Colonic mucosa (tissue), 4 donors: ENCODE data around the gene ADGRD1. TPM values are rescaled to one million over a fixed set of nuclear protein-coding genes. Genes with fewer than 3 reads are reported as not detected.

Source experiments
- DNase-seq: peaks from one replicate; pipeline ENCODE4 v3.0.0-alpha.2; 2020
- H3K27ac ChIP-seq: fragments of 200-600 bp; one replicate; pipeline ENCODE4 v1.8.0; 2021
- H3K27me3 ChIP-seq: fragments of 200-600 bp; one replicate; pipeline ENCODE4 v1.8.0; 2021
- H3K36me3 ChIP-seq: fragments of 200-600 bp; one replicate; pipeline ENCODE4 v1.8.0; 2021
- H3K4me1 ChIP-seq: fragments of 200-600 bp; one replicate; pipeline ENCODE4 v1.8.0; 2021; ENCODE audit warnings: mild to moderate bottlenecking
- H3K4me3 ChIP-seq: fragments of 200-600 bp; one replicate; pipeline ENCODE4 v1.8.0; 2021
- H3K9ac ChIP-seq, 2 donors: one replicate each; pipeline ENCODE4 v1.7.0; 2013; ENCODE audit warnings: control low read depth in 2 of 2, low read depth in 2 of 2, low read length in 2 of 2
- H3K9me3 ChIP-seq: fragments of 200-600 bp; one replicate; pipeline ENCODE4 v1.8.0; 2021
- intact Hi-C: fragments of 100-400 bp; cut with DNase I; formaldehyde crosslinking; loops from one replicate; pipeline ENCODE4 v1.14.1; 2022
- total RNA-seq, 2 donors: library from RNA; stranded (reverse); fragmentation: NEBNext Ultra II Directional in 1 of 2; extraction: Animal tissue kit (Norgen Biotek cat#: 25700) in 1 of 2; gene quantifications; one replicate each; pipeline ENCODE4 v1.2.1, GENCODE V29; 2021
- TF ChIP-seq, protein P1 (sequence below): fragments of 200-600 bp; IDR thresholded peaks from one replicate; pipeline ENCODE4 v1.8.0; 2022; ENCODE audit warnings: antibody characterized with exemption, mild to moderate bottlenecking
- donor health status: healthy.
- donor health status: DM: no; HTN: no; CAD: no.
- donor health status: DM: no; HTN: no; CAD: no.

The ADGRD1 gene
- total RNA-seq, 2 donors from 2014 or later: 3.5 to 3.6 TPM

DNA sequence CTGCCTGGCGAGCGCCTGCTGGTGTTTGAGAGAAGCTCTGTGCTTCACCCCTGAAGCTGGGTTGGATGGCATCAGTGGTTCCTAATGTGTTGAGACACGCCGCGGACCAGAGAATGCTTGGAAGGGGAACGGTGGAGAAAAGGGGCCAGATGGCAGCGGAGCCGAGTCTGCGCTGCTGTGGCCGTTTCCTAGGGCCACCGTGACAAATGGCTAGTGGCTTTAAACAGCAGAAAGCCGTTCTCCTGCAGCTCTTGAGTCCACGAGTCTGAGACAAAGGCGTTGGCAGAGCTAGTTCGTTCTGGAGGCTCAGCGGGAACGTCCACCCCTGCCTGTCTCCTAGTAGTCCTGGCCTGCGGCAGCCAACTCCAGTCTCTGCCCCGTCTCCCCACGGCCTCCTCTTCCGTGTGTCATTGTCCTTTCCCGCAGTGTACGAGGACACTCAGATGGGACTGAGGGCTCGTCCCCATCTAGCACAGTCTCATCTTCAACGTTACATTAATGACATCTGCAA, 103.6 kb downstream of the ADGRD1 start:
- no peak for DNase-seq
- no peaks in the 10 kb centered on the region for H3K9me3 ChIP-seq
- no peak overlapping the region for H3K9ac ChIP-seq
- no peak overlapping the region for H3K27ac ChIP-seq
- no peaks in the 10 kb centered on the region for H3K4me1 ChIP-seq
- intact Hi-C loops: no loop called here
- TF ChIP-seq, protein P1, sequence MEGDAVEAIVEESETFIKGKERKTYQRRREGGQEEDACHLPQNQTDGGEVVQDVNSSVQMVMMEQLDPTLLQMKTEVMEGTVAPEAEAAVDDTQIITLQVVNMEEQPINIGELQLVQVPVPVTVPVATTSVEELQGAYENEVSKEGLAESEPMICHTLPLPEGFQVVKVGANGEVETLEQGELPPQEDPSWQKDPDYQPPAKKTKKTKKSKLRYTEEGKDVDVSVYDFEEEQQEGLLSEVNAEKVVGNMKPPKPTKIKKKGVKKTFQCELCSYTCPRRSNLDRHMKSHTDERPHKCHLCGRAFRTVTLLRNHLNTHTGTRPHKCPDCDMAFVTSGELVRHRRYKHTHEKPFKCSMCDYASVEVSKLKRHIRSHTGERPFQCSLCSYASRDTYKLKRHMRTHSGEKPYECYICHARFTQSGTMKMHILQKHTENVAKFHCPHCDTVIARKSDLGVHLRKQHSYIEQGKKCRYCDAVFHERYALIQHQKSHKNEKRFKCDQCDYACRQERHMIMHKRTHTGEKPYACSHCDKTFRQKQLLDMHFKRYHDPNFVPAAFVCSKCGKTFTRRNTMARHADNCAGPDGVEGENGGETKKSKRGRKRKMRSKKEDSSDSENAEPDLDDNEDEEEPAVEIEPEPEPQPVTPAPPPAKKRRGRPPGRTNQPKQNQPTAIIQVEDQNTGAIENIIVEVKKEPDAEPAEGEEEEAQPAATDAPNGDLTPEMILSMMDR: no peak
- no peaks in the 10 kb centered on the region for H3K27me3 ChIP-seq
- H3K36me3 ChIP-seq: no peaks in the 10 kb centered on the region
- no peak overlapping the region for H3K4me3 ChIP-seq

DNA sequence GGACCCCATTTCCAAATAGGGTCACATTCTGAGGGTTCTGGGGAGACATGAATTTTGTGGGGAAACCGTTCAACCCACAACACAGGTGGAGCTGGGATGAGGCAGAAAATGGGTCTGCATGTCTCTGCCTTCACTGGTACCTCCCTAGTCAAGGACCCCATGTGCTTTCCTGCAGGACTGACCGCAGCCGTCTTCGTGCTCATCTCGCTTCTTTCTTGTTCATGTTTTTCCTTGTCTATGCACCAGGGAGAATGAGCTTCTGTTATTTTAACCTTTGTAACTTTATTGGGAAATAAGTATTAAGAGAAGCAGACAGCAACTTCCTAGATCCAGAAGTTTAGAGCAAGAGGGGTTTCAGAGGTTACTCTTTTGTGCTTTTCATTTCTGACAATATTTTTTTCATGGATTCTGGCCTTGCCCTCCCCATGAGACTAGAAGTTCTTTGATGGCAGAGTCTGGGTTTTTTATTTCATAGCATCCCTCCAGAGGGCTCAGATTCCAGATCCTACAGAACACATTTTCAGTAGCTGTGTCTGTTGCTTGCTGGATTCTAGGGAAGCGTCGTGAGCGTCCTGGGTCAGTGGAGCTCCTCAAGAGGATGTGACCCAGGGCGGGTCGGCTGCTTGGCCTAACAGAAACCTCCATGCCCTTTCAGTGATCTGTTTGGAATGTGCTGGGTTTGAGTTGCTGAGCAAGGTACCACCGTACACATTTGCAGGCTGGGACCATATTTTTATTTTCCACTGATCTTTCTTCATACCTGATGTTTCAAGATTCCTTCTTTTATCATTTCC, 104.2 kb downstream of the ADGRD1 start:
- Histone ChIP-seq H3K27me3 (no peaks in the 10 kb centered on the region), H3K4me3 (no peak overlapping the region), H3K36me3 (no peaks in the 10 kb centered on the region), H3K9me3 (no peaks in the 10 kb centered on the region), H3K27ac (no peak overlapping the region), H3K9ac (no peak overlapping the region), H3K4me1 (no peaks in the 10 kb centered on the region)
- TF ChIP-seq, protein P1: no peak
- intact Hi-C loops: no loop called here
- DNase-seq: no peak

DNA sequence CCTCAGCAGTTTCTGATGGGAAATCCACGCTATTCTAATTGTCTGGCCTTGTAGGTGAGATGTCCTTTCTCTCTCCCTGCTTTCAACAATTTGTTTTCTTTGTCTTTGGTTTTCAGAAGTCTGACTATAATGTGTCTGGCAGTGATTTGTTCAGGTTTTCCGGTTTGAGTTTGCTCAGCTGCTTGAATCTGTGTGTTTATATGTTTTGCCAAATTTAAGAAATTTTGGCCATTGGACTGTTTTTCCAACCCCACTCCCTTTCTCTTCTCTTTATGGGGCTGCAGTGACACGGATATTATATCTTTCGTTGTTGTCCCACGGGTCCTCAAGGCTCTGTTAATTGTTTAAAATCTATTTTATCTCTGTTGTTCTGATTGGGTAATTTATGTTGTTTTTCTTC, 105.0 kb downstream of the ADGRD1 start:
- H3K9me3 ChIP-seq: no peaks in the 10 kb centered on the region
- H3K27ac ChIP-seq: no peak overlapping the region
- intact Hi-C loops: no loop called here
- no peaks in the 10 kb centered on the region for H3K4me1 ChIP-seq
- no peaks in the 10 kb centered on the region for H3K36me3 ChIP-seq
- no peak for DNase-seq
- TF ChIP-seq, protein P1: no peak
- H3K4me3 ChIP-seq: no peak overlapping the region
- H3K27me3 ChIP-seq: no peaks in the 10 kb centered on the region
- no peak overlapping the region for H3K9ac ChIP-seq

DNA sequence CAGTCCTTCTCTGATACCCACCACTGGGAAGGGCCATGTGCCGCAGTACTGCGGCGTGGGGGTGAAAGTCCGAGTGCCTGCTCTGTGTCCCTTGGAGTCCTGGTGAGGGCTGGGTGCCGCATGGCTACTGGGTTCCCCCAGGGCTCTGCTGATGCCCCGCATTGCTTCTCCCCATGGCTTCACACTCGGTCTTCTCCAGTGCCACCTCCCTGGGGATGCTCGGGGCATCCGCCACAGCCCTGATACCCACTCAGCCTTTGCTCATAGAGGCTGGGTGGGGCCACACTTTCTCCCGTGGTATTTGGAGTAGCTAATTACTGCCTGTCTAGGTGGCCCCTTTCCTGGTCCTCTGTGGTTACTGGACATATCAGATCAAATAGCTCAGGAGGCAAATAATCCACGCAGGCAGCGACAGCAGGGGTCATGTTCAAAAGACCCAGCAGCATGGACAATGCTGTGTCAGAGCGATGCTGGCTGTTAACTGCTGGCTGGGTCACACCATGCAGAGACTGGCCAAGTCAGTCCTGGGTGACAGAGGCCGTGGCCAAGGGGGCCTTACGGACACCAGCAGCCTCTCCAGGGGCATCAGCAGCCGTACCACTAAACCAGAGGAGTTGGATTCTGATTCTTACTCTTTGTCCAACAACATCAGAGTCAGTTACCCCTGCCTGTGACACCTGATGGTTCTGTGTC, 106.5 kb downstream of the ADGRD1 start:
- Histone ChIP-seq H3K9me3 (no peaks in the 10 kb centered on the region), H3K4me1 (no peaks in the 10 kb centered on the region), H3K9ac (no peak overlapping the region), H3K36me3 (no peaks in the 10 kb centered on the region), H3K27ac (no peak overlapping the region), H3K4me3 (no peak overlapping the region), H3K27me3 (no peaks in the 10 kb centered on the region)
- TF ChIP-seq, protein P1: no peak
- intact Hi-C loops: no loop called here
- DNase-seq: no peak

DNA sequence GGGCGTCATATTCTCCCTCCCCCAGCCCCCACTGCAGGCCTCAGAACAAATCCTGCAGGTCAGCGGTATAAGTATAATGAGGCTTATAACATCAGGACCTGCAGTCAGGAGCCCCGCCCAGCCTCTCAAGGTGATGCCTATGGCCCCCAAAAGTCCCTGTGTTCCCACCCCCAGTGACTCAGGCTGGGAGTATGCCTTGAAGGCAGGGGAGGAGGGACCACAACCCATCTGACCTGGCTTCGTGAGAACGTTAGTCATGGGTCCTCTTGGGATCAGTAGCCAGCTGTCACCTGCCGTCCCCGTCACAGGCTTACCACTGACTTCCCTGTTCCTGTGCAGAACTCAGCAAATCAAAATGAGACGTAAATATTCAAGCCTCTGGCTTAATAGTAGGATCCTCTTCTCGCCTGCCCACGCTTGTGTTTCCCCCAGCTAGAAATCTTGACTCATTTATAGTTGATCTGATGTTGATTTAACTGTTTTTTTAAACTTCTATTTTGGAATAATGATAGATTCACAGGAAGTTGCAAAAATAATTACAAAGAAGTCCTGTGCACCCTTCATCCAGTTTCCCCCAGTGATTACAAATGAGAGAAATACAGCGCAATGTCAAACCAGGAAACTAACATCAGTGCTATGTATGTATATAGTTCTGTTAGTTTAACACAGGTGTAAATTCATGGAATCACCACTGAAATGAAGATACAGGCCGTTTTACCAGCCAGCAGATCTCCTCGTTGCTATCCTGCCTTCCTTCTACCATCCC, 107.5 kb downstream of the ADGRD1 start:
- intact Hi-C loops: no loop called here
- Histone ChIP-seq H3K9me3 (no peaks in the 10 kb centered on the region), H3K9ac (no peak overlapping the region), H3K27me3 (no peaks in the 10 kb centered on the region), H3K4me1 (no peaks in the 10 kb centered on the region), H3K4me3 (no peak overlapping the region), H3K27ac (no peak overlapping the region), H3K36me3 (no peaks in the 10 kb centered on the region)
- TF ChIP-seq, protein P1: no peak
- DNase-seq: no peak
